ENCODE results near the gene IQCH. TPM values are rescaled to one million over a fixed set of nuclear protein-coding genes. Genes with fewer than 3 reads are reported as not detected.

Gene IQCH
- total and polyA plus RNA-seq, 2 of the 4 experiments (the other 2 are of a cell fraction) = 0.60 to 2.5 TPM

- Histone ChIP-seq H3K9me3 (ENCODE audit: control insufficient read depth, insufficient read depth, low read length) (no peaks in the 10 kb centered on the region), H2BK15ac (ENCODE audit: low read depth, low read length) (no peak overlapping the region), H2BK120ac (ENCODE audit: low read depth, low read length) (no peak overlapping the region), H4K5ac (ENCODE audit: low read depth, low read length) (no peak overlapping the region), H2AK5ac (ENCODE audit: low read depth, low read length) (no peak overlapping the region), H3K27me3 (ENCODE audit: control insufficient read depth, insufficient read depth, low read length) (no peaks in the 10 kb centered on the region), H3K18ac (ENCODE audit: low read depth, low read length) (no peak overlapping the region), H3K4me2 (ENCODE audit: low read depth, low read length) (no peak overlapping the region), H2AFZ (replicated peaks; ENCODE audit: low read length, poor library complexity) (no peak overlapping the region), H3K36me3 (ENCODE audit: control insufficient read depth, insufficient read depth, low read length) (peaks cover 11% of the 10 kb centered on the region), H4K8ac (ENCODE audit: low read depth in 2 of 2, low read length in 2 of 2) (no peak overlapping the region), H3K9ac (ENCODE audit: low read depth, low read length) (no peak overlapping the region), H3K4me3 (ENCODE audit: insufficient read depth, low read depth, low read length) (no peak overlapping the region), H4K91ac (ENCODE audit: insufficient read depth, low read depth, low read length) (no peak overlapping the region), H2BK20ac (ENCODE audit: low read depth, low read length) (no peak overlapping the region), H3K9me1 (ENCODE audit: insufficient read depth, low read length) (peaks cover 2% of the 10 kb centered on the region; the same call in 1 of the 2 replicates), H3K56ac (ENCODE audit: extremely low read depth, insufficient read depth, low read length) (no peak overlapping the region), H2BK5ac (ENCODE audit: low read depth, low read length, poor library complexity, severe bottlenecking) (no peak overlapping the region), H3K14ac (replicated peaks; ENCODE audit: low read depth, low read length) (no peak overlapping the region), H3K4me1 (ENCODE audit: control insufficient read depth, insufficient read depth, low read length) (peaks cover 8% of the 10 kb centered on the region), H3K79me1 (ENCODE audit: low read depth in 1 of 2, low read length in 2 of 2) (peaks cover 16 to 40% of the 10 kb centered on the region in 2 experiments), H2AK9ac (replicated peaks; ENCODE audit: low read depth, low read length, poor library complexity) (no peak overlapping the region), H3K4ac (ENCODE audit: low read depth, low read length) (no peak overlapping the region), H3K27ac (ENCODE audit: insufficient read depth, low read length) (no peak overlapping the region), H4K20me1 (ENCODE audit: insufficient read depth, low read length) (no peaks in the 10 kb centered on the region), H3K23ac (ENCODE audit: low read depth, low read length) (peak overlapping the region; percentile 31; the same call in 1 of the 2 replicates)
- TF ChIP-seq CHD1 (IDR thresholded peaks at IDR 0.05; ENCODE audit: low read depth, low read length) (no peak), SMC3 (IDR thresholded peaks at IDR 0.05; ENCODE audit: low read depth, low read length) (no peak), MAFK (IDR thresholded peaks at IDR 0.05; ENCODE audit: low read depth, low read length) (no peak), CTCF (conservative IDR thresholded peaks at IDR 0.05; ENCODE audit: low read depth, low read length) (no peak), CEBPB (IDR thresholded peaks at IDR 0.05; ENCODE audit: low read depth, low read length) (no peak), MXI1 (IDR thresholded peaks at IDR 0.05; ENCODE audit: borderline replicate concordance, low read depth, low read length) (no peak), MAZ (IDR thresholded peaks at IDR 0.05; ENCODE audit: borderline replicate concordance, low read depth, low read length) (no peak), RFX5 (IDR thresholded peaks at IDR 0.05; ENCODE audit: low read depth, low read length) (no peak), RAD21 (IDR thresholded peaks at IDR 0.05; ENCODE audit: low read length) (no peak), FOS (IDR thresholded peaks at IDR 0.05; ENCODE audit: low read depth, low read length) (no peak), NFE2L2 (IDR thresholded peaks at IDR 0.05; ENCODE audit: low read depth, low read length) (no peak), POLR2A (IDR thresholded peaks at IDR 0.05; ENCODE audit: low read depth, low read length) (no peak), BHLHE40 (IDR thresholded peaks at IDR 0.05; ENCODE audit: low read depth, low read length) (no peak), RCOR1 (IDR thresholded peaks at IDR 0.05; ENCODE audit: insufficient replicate concordance, low read length) (no peak)
- TF ChIP-seq, protein P1, sequence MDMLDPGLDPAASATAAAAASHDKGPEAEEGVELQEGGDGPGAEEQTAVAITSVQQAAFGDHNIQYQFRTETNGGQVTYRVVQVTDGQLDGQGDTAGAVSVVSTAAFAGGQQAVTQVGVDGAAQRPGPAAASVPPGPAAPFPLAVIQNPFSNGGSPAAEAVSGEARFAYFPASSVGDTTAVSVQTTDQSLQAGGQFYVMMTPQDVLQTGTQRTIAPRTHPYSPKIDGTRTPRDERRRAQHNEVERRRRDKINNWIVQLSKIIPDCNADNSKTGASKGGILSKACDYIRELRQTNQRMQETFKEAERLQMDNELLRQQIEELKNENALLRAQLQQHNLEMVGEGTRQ (IDR thresholded peaks at IDR 0.05; ENCODE audit: low read depth, low read length) = no peak
- TF ChIP-seq, protein P2, sequence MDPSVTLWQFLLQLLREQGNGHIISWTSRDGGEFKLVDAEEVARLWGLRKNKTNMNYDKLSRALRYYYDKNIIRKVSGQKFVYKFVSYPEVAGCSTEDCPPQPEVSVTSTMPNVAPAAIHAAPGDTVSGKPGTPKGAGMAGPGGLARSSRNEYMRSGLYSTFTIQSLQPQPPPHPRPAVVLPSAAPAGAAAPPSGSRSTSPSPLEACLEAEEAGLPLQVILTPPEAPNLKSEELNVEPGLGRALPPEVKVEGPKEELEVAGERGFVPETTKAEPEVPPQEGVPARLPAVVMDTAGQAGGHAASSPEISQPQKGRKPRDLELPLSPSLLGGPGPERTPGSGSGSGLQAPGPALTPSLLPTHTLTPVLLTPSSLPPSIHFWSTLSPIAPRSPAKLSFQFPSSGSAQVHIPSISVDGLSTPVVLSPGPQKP (IDR thresholded peaks at IDR 0.05; ENCODE audit: borderline replicate concordance, low read depth, low read length) = no peak
- BruUV-seq (replicated peaks) = no TSS peak
- in situ Hi-C loops (cut with MboI; ENCODE audit: low sequenced_read_pairs) (no loop called here), intact Hi-C loops (cut with micrococcal nuclease) (no loop called here), dilution Hi-C loops (cut with HindIII; ENCODE audit: low sequenced_read_pairs, unreplicated experiment) (no loop called here)
- DNase-seq (no peak), ATAC-seq (ENCODE audit: low read depth) (no peak)
- WGBS, 2 experiments (ENCODE audit: extremely low coverage in 2 of 2, insufficient read length in 1 of 2) = no CpG with 5 or more reads among the region's 1 CpG
- ChIA-PET POLR2A (ENCODE audit: unreplicated experiment) (no interaction called here), CTCF (interaction anchor here (0.5 kb wide), 1 partner anchor 76 kb away, joined by 3 read pairs; no protein-coding TSS in a partner anchor)
These were observed 26.7 kb upstream of the IQCH start for GRCh38 chr15:67227846-67228245.
